Type B pancreatic cell (in vitro differentiated cells): Measurements from ENCODE around the gene HOXB5. TPM values are rescaled to one million over a fixed set of nuclear protein-coding genes. Genes with fewer than 3 reads are reported as not detected.
A peak's percentile ranks its signal among the peaks of the same experiment; 100 is the strongest.

Experiments used
- DNase-seq: peaks from one replicate; pipeline ENCODE4 v3.0.0; 2021; ENCODE audit warnings: mixed read lengths; ENCODE audit not compliant: unreplicated experiment; ENCODE audit errors: extremely low spot score
- H3K27ac Mint-ChIP-seq: 2 replicates; pipeline ENCODE4 v1.8.0; 2021; ENCODE audit warnings: mild to moderate bottlenecking, mixed read lengths
- H3K27me3 Mint-ChIP-seq: 2 replicates; pipeline ENCODE4 v1.8.0; 2021; ENCODE audit warnings: mixed read lengths
- H3K36me3 Mint-ChIP-seq: 2 replicates; pipeline ENCODE4 v1.8.0; 2021; ENCODE audit warnings: mixed read lengths
- H3K4me1 Mint-ChIP-seq: one replicate; pipeline ENCODE4 v1.8.0; 2021; ENCODE audit warnings: mixed read lengths; ENCODE audit not compliant: unreplicated experiment
- H3K4me3 Mint-ChIP-seq: 2 replicates; pipeline ENCODE4 v1.8.0; 2021; ENCODE audit warnings: mild to moderate bottlenecking, mixed read lengths
- H3K9me3 Mint-ChIP-seq: 2 replicates; pipeline ENCODE4 v1.8.0; 2021; ENCODE audit warnings: mixed read lengths
- total RNA-seq: library from RNA; stranded (reverse); gene quantifications from 2 replicates; pipeline ENCODE4 v1.2.1, GENCODE V29; 2021; ENCODE audit warnings: low replicate concordance
- TF ChIP-seq, protein P1 (sequence below): fragments of 200-600 bp; sonication (generic); conservative IDR thresholded peaks from 2 replicates; pipeline ENCODE4 v1.5.0; 2021; ENCODE audit warnings: antibody characterized with exemption, mild to moderate bottlenecking

The HOXB5 gene
- total RNA-seq, 1 donor from 2014 or later, result 20.8 TPM

DNA sequence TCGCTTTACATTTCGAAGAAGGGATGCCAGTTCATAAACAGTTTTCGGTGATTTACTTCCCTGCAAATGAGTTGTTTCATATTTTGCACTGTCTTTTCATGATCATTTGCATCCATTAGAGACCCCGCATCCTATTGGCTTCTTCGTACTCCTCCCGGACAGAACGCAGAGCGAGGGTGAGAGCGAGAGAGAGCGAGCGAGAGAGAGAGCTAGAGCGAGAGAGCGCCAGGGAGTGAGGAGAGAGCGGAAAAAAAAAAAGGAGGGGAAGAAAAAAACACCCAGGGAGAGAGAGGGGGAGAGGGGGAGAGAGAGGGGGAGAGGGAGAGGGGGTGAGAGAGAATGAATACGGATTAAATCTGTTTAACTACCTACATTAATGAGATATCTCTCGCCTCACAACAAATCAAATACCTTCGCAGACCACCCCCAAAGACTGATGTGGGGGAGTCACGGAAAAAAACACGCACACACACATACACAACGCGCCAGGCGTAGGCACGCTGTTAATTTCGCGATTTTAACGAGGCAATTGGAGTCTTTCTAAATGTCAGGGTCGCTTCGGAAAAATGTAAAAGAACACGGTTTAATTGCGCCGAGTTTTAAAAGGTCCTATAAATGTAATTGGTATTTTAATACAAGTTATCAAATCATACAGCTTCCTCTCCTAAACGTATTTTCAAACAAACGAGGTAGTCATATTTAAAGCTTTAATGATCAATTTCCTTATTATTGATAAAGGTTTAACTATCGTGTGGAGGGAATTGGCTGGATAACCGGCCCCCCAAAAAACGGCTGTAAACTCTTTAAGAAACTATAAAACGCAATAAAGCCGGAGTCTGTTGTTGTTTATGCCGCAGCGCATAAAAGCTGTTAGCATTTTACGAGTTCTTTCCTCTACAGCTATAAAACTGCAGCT lies 21.7 kb upstream of the HOXB5 start, which contains the start of gene HOXB8:
TSS of gene HOXB8 (minus strand) at position 246 of the 916 bp plus-strand sequence. CDS start 588 bp downstream, outside the sequence.
- Mint-ChIP-seq H3K27ac (peak within 1 kb of the TSS; percentile 58), H3K36me3 (no peaks in the 10 kb centered on the region), H3K4me3 (peak within 1 kb of the TSS; percentile 92), H3K9me3 (no peaks in the 10 kb centered on the region), H3K27me3 (peaks cover 94% of the 10 kb centered on the region), H3K4me1 (peaks cover 41% of the 10 kb centered on the region)
- TF ChIP-seq, protein P1, sequence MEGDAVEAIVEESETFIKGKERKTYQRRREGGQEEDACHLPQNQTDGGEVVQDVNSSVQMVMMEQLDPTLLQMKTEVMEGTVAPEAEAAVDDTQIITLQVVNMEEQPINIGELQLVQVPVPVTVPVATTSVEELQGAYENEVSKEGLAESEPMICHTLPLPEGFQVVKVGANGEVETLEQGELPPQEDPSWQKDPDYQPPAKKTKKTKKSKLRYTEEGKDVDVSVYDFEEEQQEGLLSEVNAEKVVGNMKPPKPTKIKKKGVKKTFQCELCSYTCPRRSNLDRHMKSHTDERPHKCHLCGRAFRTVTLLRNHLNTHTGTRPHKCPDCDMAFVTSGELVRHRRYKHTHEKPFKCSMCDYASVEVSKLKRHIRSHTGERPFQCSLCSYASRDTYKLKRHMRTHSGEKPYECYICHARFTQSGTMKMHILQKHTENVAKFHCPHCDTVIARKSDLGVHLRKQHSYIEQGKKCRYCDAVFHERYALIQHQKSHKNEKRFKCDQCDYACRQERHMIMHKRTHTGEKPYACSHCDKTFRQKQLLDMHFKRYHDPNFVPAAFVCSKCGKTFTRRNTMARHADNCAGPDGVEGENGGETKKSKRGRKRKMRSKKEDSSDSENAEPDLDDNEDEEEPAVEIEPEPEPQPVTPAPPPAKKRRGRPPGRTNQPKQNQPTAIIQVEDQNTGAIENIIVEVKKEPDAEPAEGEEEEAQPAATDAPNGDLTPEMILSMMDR, result no peak
- DNase-seq, result no peak

GRCh38 chr17:48613862-48614694 lies 20.5 kb upstream of the HOXB5 start:
- Mint-ChIP-seq H3K36me3 (no peaks in the 10 kb centered on the region), H3K4me3 (peak overlapping the region; percentile 92), H3K27me3 (peaks cover 91% of the 10 kb centered on the region), H3K27ac (peak overlapping the region; percentile 77), H3K4me1 (peaks cover 38% of the 10 kb centered on the region), H3K9me3 (no peaks in the 10 kb centered on the region)
- no peak for DNase-seq
- TF ChIP-seq, protein P1, result no peak

- H3K4me1 Mint-ChIP-seq, result peaks cover 33% of the 10 kb centered on the region
- H3K27me3 Mint-ChIP-seq, result peaks cover 90% of the 10 kb centered on the region
- peak overlapping the region; percentile 92 for H3K4me3 Mint-ChIP-seq
- DNase-seq, result no peak
- H3K27ac Mint-ChIP-seq, result peak overlapping the region; percentile 92
- H3K36me3 Mint-ChIP-seq, result no peaks in the 10 kb centered on the region
- TF ChIP-seq, protein P1, result peak; percentile 54
- H3K9me3 Mint-ChIP-seq, result no peaks in the 10 kb centered on the region
Measured at GRCh38 chr17:48612854-48613691, 19.5 kb upstream of the HOXB5 start.

- Mint-ChIP-seq H3K36me3 (peaks cover 4% of the 10 kb centered on the region), H3K27me3 (peaks cover 90% of the 10 kb centered on the region), H3K27ac (peak overlapping the region; percentile 92), H3K4me3 (peak overlapping the region; percentile 92), H3K4me1 (peaks cover 33% of the 10 kb centered on the region), H3K9me3 (no peaks in the 10 kb centered on the region)
- TF ChIP-seq, protein P1, result no peak
- no peak for DNase-seq
Measured at GRCh38 chr17:48612456-48612853, 18.9 kb upstream of the HOXB5 start.
